NCI-H526 (cell line): ENCODE results near the gene ST13.
"Not testable (repeated sequence)": the region's sequence is repeated elsewhere in the genome, so short reads cannot be mapped to it uniquely, and the experiment has no call there.

Experiments
- DNase-seq, 2 experiments: peaks; one replicate each; lab custom pipeline; 2025; lab: John Stamatoyannopoulos, UW

ST13 gene

DNA sequence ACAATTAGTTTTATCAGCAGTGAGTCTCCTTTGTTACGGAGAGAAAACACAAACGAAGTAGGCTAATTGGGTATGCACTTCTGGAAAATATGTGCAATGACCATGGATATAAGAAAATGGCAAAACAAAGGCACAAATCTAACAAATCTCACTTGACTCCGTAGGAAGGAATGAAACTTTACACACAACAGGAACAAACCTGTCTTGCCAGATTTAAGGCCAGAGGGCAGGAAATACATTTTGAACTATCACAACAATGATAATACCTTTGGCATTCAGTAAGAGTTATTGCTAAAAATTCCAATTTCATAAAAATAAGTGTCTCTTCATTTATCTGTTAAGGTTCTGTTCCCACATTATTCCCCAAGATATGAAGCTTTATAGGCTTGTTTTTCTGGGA, 73.9 kb downstream of the ST13 start:
- DNase-seq, result no peak

DNA sequence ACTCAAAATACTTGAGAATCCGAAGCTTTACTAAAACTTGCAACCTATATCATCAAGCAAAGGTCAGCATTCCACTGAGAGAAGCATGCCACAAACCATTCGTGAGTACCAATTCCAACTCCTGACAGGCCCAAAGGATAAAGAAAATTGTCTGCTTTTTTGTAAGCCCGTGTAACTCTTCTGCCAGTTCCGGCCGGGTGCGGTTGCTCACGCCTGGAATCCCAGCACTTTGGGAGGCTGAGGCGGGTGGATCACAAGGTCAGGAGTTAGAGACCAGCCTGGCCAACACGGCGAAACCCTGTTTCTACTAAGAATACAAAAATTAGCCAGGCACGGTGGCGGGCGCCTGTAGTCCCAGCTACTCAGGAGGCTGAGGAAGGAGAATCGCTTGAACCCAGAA, 74.7 kb downstream of the ST13 start:
- DNase-seq, result not testable (repeated sequence)
